BE2C (cell line): ENCODE measurements around the gene GAS7.

Experiments used
- DNase-seq: peaks from one replicate; pipeline ENCODE4 v3.0.0-alpha.2; 2020
- H3K27me3 ChIP-seq: fragments of 250-450 bp; sonication (Bioruptor Pico); 2 replicates; pipeline ENCODE4 v1.5.1; 2020; ENCODE audit warnings: mild to moderate bottlenecking
- H3K36me3 ChIP-seq: fragments of 250-450 bp; sonication (Bioruptor Pico); 2 replicates; pipeline ENCODE4 v1.5.1; 2020; ENCODE audit warnings: mild to moderate bottlenecking
- H3K4me1 ChIP-seq: fragments of 250-450 bp; sonication (Bioruptor Pico); 2 replicates; pipeline ENCODE4 v1.5.1; 2020
- H3K4me3 ChIP-seq: 2 replicates; pipeline ENCODE4 v1.5.1; 2011; ENCODE audit warnings: low read depth, low read length
- H3K9me3 ChIP-seq: fragments of 250-450 bp; sonication (Bioruptor Pico); 2 replicates; pipeline ENCODE4 v1.5.1; 2020
- TF ChIP-seq, protein P1 (sequence below): IDR thresholded peaks from 2 replicates; pipeline ENCODE4 v1.5.1; 2012; ENCODE audit warnings: mild to moderate bottlenecking, low read depth, low read length

Gene GAS7

DNA sequence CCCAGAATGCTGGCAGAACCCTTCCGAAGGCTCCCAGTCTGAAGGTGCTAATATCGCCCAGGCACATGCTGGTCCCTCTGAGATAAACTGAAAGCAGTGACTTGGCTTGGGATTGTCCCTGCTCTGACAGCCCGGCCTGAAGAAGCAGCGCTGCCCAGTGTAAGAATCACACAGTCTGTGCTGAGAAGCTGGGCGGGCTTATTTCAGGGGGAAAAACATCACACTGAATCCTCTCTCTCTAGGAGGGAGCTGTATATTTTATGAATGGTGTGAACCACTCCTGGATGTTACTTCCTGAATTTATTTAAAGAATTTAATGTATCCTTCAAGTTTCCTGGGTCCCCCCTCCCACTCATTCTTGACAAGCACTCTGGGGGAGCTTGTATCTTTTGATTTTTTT lies 36.3 kb downstream of the GAS7 start:
- Histone ChIP-seq H3K27me3 (no peaks in the 10 kb centered on the region), H3K36me3 (no peaks in the 10 kb centered on the region), H3K9me3 (no peaks in the 10 kb centered on the region), H3K4me3 (no peak overlapping the region), H3K4me1 (no peaks in the 10 kb centered on the region)
- TF ChIP-seq, protein P1, sequence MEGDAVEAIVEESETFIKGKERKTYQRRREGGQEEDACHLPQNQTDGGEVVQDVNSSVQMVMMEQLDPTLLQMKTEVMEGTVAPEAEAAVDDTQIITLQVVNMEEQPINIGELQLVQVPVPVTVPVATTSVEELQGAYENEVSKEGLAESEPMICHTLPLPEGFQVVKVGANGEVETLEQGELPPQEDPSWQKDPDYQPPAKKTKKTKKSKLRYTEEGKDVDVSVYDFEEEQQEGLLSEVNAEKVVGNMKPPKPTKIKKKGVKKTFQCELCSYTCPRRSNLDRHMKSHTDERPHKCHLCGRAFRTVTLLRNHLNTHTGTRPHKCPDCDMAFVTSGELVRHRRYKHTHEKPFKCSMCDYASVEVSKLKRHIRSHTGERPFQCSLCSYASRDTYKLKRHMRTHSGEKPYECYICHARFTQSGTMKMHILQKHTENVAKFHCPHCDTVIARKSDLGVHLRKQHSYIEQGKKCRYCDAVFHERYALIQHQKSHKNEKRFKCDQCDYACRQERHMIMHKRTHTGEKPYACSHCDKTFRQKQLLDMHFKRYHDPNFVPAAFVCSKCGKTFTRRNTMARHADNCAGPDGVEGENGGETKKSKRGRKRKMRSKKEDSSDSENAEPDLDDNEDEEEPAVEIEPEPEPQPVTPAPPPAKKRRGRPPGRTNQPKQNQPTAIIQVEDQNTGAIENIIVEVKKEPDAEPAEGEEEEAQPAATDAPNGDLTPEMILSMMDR, result no peak
- DNase-seq, result no peak

- TF ChIP-seq, protein P1, result no peak
These were observed 37.0 kb downstream of the GAS7 start for GRCh38 chr17:10161386-10161785.

GRCh38 chr17:10156948-10157607 lies 41.3 kb downstream of the GAS7 start:
- no peaks in the 10 kb centered on the region for H3K27me3 ChIP-seq
- no peak overlapping the region for H3K4me3 ChIP-seq
- no peaks in the 10 kb centered on the region for H3K9me3 ChIP-seq
- DNase-seq, result no peak
- H3K4me1 ChIP-seq, result no peaks in the 10 kb centered on the region
- TF ChIP-seq, protein P1, result no peak
- no peaks in the 10 kb centered on the region for H3K36me3 ChIP-seq

More at GRCh38 chr17:10161386-10161785, 37.0 kb downstream of the GAS7 start:
- H3K4me3 ChIP-seq, result no peak overlapping the region
- H3K4me1 ChIP-seq, result no peaks in the 10 kb centered on the region
- no peaks in the 10 kb centered on the region for H3K27me3 ChIP-seq
- H3K9me3 ChIP-seq, result no peaks in the 10 kb centered on the region
- DNase-seq, result no peak
- no peaks in the 10 kb centered on the region for H3K36me3 ChIP-seq

GRCh38 chr17:10156599-10156947 lies 41.8 kb downstream of the GAS7 start:
- H3K9me3 ChIP-seq, result no peaks in the 10 kb centered on the region
- no peak for DNase-seq
- TF ChIP-seq, protein P1, result no peak
- H3K27me3 ChIP-seq, result no peaks in the 10 kb centered on the region
- no peaks in the 10 kb centered on the region for H3K4me1 ChIP-seq
- H3K4me3 ChIP-seq, result no peak overlapping the region
- no peaks in the 10 kb centered on the region for H3K36me3 ChIP-seq

DNA sequence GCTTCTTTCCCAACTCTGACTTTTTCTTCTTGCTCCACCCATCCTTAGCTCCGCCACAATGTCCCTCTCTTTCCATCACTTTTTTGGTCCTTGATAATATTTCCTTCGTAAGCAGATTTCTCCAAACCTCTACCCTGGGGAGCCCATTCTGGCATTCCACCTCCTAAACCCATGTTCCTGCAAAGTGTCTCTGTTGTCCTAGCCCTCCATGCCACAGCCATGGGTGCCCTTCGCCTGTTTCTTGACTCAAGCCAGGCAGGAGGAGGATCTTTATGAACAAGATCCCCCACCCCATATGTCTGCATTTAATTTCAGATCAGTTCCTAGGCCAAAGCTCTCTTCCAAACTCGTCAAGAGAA lies 42.4 kb downstream of the GAS7 start:
- TF ChIP-seq, protein P1, result no peak
- Histone ChIP-seq H3K4me1 (no peaks in the 10 kb centered on the region), H3K27me3 (no peaks in the 10 kb centered on the region), H3K36me3 (no peaks in the 10 kb centered on the region), H3K4me3 (no peak overlapping the region), H3K9me3 (no peaks in the 10 kb centered on the region)
- no peak for DNase-seq

DNA sequence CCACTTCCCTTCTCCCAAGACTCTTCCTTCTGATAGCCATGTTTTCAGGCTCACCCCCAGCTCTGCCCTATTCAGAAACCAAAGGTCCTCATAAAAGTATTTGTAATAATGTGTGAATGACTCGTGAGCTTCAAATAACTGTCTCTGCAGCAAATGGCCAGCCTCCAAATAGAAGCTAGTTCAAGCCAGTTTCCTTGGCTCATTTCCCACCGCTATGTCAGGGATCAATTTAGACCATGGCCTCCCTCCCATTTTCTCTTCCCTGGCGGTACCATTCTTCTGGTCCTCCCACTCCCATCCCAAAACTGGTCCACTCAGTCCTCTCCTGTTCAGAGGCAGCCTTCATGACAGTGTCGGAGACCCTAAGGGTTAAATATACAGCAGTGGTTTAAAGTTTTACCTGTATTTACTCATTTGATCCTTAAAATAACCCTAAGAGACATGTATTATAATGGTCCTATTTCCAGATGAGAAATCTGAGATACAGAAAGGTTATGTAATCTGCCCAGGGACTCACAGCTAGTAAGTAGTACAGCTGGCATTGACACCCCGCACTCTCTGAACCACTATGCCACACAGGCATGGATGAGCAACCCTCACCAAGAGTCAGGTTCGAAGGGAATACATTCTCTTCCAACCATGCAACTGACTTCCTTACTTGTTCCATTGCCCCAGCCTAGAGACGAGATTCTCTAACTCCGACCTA lies 42.9 kb downstream of the GAS7 start:
- H3K27me3 ChIP-seq, result no peaks in the 10 kb centered on the region
- DNase-seq, result no peak
- H3K36me3 ChIP-seq, result no peaks in the 10 kb centered on the region
- H3K9me3 ChIP-seq, result no peaks in the 10 kb centered on the region
- H3K4me3 ChIP-seq, result no peak overlapping the region
- no peaks in the 10 kb centered on the region for H3K4me1 ChIP-seq
- TF ChIP-seq, protein P1, result no peak
